Measurements from ENCODE around the gene FKBP7. TPM values are rescaled to one million over a fixed set of nuclear protein-coding genes. Genes with fewer than 3 reads are reported as not detected.

The FKBP7 gene
- total and polyA plus RNA-seq, 8 donors, result 1.1 to 5.4 (median 2.5) TPM

DNA sequence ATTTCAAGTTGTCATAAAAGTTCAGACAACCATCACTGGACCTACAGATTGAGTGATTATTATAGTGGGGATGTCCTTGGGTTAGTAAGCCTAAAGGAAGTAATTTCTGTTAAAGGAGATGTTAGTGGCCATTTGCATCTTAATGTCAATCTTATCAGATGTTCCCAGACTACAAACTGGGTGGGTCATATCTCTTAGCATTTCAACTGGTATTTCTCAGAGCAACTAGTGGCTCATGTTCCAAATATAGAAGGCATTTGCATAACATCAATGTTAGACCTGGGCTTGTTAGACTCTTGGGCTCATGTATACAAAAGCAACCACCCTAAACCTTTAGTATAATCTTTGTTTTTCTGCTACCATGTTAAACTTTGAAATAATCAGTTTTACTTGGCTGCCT lies 19.7 kb upstream of the FKBP7 start:
- DNase-seq (no peak), ATAC-seq (no peak), FAIRE-seq (no peak)
- TF ChIP-seq, protein P1, sequence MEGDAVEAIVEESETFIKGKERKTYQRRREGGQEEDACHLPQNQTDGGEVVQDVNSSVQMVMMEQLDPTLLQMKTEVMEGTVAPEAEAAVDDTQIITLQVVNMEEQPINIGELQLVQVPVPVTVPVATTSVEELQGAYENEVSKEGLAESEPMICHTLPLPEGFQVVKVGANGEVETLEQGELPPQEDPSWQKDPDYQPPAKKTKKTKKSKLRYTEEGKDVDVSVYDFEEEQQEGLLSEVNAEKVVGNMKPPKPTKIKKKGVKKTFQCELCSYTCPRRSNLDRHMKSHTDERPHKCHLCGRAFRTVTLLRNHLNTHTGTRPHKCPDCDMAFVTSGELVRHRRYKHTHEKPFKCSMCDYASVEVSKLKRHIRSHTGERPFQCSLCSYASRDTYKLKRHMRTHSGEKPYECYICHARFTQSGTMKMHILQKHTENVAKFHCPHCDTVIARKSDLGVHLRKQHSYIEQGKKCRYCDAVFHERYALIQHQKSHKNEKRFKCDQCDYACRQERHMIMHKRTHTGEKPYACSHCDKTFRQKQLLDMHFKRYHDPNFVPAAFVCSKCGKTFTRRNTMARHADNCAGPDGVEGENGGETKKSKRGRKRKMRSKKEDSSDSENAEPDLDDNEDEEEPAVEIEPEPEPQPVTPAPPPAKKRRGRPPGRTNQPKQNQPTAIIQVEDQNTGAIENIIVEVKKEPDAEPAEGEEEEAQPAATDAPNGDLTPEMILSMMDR (IDR thresholded peaks at IDR 0.05), result no peak
- H3K4me3 ChIP-seq, result no peak overlapping the region
- intact Hi-C loops (cut with DNase I), result no loop called here
- H3K36me3 ChIP-seq, result peaks cover 0 to 74% (median 18%) of the 10 kb centered on the region in 3 donors
- H3K27ac ChIP-seq, result no peak overlapping the region
- no peaks in the 10 kb centered on the region for H3K4me1 ChIP-seq
- H3K9me3 ChIP-seq, result no peaks in the 10 kb centered on the region
- no peaks in the 10 kb centered on the region for H3K27me3 ChIP-seq

DNA sequence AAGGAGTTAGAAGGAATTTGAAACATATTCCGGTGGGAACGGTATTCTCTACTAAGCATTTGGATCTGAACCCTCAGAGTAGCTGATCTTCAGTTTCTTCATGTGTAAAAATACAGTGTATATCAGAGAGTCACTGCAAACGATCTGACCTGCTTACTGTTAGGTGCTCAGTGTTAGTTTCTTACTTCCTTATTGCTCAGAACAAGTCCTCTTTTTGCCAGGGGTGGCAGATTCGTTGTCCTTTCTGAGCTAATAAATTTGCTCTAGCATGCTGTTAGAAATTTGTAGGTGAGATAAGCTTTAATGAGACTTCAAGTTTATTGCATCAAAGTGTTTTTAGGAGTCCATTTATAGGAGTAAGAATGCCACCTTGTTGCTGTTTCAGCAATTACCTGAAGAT lies 17.6 kb upstream of the FKBP7 start:
- no peaks in the 10 kb centered on the region for H3K4me1 ChIP-seq
- TF ChIP-seq, protein P1 (IDR thresholded peaks at IDR 0.05), result no peak
- WGBS, 2 donors, result 59 to 67% methylated on average over 4 of the region's 4 CpGs
- DNase-seq (no peak), ATAC-seq (no peak), FAIRE-seq (no peak)
- no peaks in the 10 kb centered on the region for H3K9me3 ChIP-seq
- no peaks in the 10 kb centered on the region for H3K27me3 ChIP-seq
- no peak overlapping the region for H3K27ac ChIP-seq
- H3K4me3 ChIP-seq, result no peak overlapping the region
- peaks cover 0 to 62% (median 13%) of the 10 kb centered on the region in 3 donors for H3K36me3 ChIP-seq
- intact Hi-C loops (cut with DNase I), result no loop called here

DNA sequence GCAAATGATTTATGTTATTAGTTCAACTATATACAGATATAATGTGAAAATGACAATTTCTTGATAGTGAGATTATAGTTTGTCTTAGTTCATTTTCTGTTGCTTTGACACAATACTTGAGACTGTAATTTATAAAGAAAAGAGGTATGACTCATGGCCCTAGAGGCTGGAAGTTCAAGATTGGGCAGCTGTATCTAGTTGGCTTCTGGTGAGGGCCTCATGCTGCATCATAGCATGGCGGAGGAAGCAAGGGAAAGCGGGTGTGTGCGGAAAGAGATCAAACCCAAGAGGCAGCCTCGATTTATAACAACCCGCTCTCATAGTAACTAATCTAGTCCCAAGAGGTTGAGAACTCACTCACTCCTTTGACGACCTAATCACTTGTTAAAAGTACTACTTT lies 13.2 kb upstream of the FKBP7 start:
- intact Hi-C loops (cut with DNase I), result no loop called here
- Histone ChIP-seq H3K4me3 (no peak overlapping the region), H3K4me1 (no peaks in the 10 kb centered on the region), H3K9me3 (no peaks in the 10 kb centered on the region), H3K27ac (no peak overlapping the region), H3K27me3 (no peaks in the 10 kb centered on the region), H3K36me3 (peaks cover 0 to 49% (median 8%) of the 10 kb centered on the region in 3 donors)
- DNase-seq (no peak), FAIRE-seq (no peak), ATAC-seq (no peak)
- WGBS, 2 donors, result 82 to 90% methylated on average over 6 of the region's 6 CpGs
- TF ChIP-seq, protein P1 (IDR thresholded peaks at IDR 0.05), result no peak

DNA sequence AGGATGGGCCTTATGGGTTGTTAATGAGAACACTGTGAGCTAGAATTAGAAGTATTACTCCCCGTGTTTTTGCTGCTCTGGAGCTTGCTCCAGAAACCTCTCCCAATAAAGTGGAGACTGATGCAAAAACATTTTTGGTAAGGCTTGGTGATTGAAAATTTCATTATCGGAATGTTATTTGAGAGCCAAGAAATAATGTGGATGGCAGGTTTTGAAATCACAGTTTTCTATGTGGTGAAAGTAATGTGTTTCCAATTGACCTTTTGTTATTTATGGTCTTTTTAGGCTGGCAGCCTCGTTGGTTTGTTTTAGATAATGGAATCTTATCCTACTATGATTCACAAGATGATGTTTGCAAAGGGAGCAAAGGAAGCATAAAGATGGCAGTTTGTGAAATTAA lies 7.0 kb upstream of the FKBP7 start:
- Histone ChIP-seq H3K27me3 (no peaks in the 10 kb centered on the region), H3K27ac (no peak overlapping the region), H3K4me1 (peaks cover 22 to 37% (median 30%) of the 10 kb centered on the region in 3 donors), H3K36me3 (peaks cover 0 to 6% (median 0%) of the 10 kb centered on the region in 3 donors), H3K9me3 (no peaks in the 10 kb centered on the region), H3K4me3 (no peak overlapping the region)
- DNase-seq, result no peak
- no peak for FAIRE-seq
- ATAC-seq, result no peak
- intact Hi-C loops (cut with DNase I), result no loop called here
- TF ChIP-seq, protein P1 (IDR thresholded peaks at IDR 0.05), result no peak
- 55% methylated on average over 3 of the region's 3 CpGs for WGBS, 2 donors

DNA sequence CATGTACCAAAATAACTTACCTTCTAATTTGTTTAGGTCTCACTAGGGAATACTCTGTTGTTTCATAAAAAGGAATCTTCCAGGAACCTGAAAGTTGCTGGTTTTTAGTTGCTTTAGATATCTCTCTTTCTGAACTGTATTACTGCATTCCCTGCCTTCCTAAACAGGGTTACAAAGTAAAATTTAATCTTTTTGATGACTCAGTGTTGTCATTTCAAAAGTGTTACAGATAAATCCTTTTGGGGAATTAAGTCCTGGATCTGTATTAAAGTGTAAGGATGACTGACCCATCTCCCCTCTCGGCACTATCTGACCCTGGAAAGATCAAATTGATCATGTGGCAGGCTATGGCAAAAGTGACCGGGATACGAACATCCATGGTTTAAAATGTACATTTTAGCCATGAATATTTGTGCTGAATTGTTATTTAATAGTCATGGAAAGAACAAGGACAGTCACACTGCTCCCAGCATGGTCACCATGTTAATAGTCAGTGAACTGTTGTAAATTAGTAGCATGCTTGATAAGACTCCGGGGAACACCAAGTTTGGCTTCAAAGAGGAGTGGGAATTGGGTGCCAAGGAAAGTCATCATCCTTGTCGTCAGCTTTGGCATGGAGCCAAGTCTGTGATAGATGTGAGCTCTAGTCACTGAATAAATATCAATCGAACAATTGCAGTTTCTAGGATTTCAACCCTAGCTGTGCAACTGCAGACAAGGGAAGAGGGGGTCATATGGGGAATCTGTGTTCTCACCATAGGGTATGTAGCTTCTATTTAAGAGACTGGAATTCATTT lies 6.0 kb upstream of the FKBP7 start:
- ATAC-seq (peak in 1 of 4 donors; percentile 4), FAIRE-seq (no peak)
- intact Hi-C loops (cut with DNase I), result no loop called here

More for the DNA sequence above, 6.0 kb upstream of the FKBP7 start:
- Histone ChIP-seq H3K9me3 (no peaks in the 10 kb centered on the region), H3K4me1 (peaks cover 22 to 42% (median 30%) of the 10 kb centered on the region in 3 donors), H3K4me3 (no peak overlapping the region), H3K27me3 (no peaks in the 10 kb centered on the region), H3K27ac (no peak overlapping the region), H3K36me3 (no peaks in the 10 kb centered on the region)
- peak in 3 of 6 donors; percentile 43 to 77 (median 60) for DNase-seq
- TF ChIP-seq, protein P1 (IDR thresholded peaks at IDR 0.05), result no peak
- WGBS, 2 donors, result 33 to 34% methylated on average over 6 of the region's 6 CpGs
